GM19467 (cell line): ENCODE data around the gene INSR.

Experiments used
- ATAC-seq: cut with Tn5 transposase; IDR thresholded peaks from one replicate; pipeline ENCODE4 v1.9.1; 2021; ENCODE audit warnings: mild to moderate bottlenecking, moderate library complexity; ENCODE audit not compliant: unreplicated experiment

The INSR gene

DNA sequence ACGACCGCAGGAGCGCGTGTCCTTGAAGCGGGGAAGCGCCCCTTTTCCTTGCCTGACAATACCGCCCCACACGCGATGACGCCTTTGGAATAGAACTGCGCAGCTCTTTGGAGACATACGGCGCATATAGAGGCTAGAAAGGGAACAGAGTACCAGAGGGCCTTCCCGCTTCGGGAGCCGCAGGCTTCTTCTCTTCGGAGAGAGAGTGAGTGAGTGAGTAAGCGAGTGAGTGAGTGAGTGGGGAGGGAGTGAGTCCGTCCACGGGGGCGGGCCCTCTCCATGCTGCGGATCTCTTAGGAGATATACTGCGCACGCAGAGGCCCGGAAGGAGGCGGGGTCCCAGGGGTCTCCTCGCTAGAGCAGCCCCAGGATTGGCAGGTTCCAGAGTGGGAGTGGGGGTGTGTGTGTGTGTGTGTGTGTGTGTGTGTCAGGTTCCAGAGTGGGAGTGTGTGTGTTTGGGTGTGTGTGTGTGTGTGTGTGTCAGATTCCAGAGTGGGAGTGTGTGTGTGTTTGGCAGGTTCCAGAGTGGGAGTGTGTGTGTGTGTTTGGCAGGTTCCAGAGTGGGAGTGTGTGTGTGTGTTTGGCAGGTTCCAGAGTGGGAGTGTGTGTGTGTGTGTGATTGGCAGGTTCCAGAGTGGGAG is 97.0 kb downstream of the INSR start:
- ATAC-seq, result peak; percentile 39

DNA sequence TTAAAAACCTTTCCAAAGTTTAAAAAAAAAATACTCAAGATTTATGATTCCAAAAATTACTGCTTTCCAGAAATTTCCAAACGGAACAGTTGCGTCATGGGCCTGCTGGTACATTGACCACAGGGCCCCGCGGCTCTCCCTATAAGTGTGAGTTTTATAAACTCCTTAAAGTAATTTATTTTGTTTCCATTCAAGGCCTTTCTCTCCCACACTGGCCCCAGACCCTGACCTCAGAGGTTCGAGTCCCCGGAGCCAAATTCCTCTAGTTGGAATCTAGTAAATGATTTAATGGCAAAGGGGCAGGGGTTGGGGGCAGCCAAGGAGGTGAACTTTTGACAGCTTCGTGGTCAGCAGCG is 97.5 kb downstream of the INSR start:
- no peak for ATAC-seq

DNA sequence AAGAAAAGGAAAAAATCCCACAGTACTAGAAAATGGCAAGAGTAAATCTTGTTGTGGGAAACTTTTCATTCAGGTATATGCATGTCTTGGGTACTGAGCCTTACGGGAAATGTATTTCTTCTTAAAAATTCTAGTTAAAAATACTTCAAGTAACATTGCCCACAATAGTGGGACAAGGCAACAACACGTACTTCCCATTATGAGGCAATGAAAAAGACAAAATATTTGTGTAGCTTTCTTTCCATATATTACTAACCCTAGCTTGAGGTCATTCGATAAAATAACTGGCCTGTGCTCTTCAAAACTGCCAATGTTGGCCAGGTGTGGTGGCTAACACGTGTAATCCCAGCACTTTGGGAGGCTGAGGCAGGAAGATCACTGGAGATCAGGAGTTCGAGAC is 99.2 kb downstream of the INSR start:
- no peak for ATAC-seq

DNA sequence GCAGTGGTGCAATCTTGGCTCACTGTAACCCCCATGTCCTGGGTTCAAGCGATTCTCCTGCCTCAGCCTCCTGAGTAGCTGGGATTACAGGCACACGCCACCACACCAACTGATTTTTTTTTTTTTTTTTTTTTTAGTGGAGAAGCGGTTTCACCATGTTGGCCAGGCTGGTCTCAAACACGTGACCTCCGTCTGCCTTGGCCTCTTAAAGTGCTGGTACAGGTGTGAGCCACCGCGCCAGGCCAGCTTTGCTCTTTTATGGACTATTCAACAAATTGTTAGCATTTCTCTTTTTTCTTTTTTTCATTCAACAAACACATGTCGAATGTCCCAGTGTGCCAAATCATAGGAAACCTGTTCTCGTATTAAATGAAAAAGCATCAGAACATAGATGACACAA is 99.6 kb downstream of the INSR start:
- ATAC-seq, result no peak

DNA sequence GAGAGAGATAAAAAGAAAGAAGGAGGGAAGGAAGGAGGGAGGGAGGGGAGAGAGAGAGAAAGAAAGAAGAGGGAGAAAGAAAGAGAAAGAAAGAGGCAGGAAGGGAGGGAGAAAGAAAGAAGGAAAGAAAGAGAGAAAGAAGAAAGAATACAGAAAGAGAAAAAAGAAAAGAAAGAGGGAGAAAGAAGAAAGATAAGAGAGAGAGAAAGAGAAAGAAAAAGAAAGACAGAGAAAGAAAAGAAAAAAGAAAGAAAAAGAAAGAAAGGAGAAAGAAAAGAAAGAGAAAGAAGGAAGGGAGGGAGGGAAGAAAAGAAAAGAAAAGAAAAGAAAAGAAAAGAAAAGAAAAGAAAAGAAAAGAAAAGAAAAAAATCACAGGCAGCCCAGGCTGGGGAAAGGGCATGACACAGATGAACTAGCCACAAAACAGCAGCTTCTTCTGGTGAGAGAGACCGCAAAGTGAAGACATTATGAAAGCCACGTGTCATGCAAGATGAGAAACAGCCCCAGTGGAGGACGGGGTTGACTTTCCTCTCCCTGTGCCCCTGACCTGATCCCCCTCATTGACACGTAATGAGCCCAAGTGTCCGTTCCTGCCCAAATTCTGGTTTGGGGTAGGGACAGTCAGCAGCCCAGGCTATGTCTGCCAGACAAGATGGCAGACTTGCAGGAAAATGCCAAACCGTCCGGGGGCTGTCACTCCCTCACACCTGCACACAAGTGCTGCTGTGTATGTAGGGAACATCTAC is 102.1 kb downstream of the INSR start:
- ATAC-seq, result no peak

DNA sequence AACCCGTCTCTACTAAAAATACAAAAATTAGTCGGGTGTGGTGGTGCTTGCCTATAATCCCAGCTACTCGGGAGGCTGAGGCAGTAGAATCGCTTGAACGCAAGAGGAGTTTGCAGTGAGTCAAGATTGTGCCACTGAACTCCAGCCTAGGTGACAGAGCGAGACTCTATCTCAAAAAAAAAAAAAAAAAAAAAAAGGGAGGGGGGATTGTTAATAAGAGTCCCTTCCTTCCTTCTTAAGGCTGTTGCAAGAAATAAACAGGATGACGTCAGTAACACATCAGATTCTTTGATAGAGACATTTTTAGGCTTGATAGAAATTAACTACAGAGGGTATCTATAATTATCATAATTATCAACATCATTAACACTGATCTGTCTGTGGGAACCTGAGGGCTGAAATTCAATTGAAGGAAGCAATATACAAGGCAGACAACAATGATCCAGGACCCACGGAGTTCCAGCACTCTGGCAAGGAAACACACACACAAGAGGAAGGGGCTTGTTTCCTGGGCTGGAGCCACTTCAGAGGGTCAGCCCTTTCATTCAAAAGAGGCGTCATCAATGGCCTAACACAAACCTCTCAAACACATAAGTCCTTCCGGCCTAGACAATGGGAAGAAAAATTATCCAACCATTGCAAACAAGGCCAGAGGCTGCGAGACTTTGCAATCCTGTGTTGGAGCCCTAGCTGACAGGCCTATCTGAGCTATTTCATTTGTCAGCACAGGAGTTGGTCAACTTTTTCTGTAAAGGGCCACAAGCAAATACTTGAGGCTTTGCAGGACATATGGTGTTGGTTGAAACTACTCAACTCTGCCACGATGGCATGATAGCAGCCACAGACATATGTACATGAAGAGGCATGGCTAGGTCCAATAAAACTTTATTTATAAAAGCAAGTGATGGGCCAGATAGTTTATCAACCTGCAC is 105.2 kb downstream of the INSR start:
- ATAC-seq, result no peak

DNA sequence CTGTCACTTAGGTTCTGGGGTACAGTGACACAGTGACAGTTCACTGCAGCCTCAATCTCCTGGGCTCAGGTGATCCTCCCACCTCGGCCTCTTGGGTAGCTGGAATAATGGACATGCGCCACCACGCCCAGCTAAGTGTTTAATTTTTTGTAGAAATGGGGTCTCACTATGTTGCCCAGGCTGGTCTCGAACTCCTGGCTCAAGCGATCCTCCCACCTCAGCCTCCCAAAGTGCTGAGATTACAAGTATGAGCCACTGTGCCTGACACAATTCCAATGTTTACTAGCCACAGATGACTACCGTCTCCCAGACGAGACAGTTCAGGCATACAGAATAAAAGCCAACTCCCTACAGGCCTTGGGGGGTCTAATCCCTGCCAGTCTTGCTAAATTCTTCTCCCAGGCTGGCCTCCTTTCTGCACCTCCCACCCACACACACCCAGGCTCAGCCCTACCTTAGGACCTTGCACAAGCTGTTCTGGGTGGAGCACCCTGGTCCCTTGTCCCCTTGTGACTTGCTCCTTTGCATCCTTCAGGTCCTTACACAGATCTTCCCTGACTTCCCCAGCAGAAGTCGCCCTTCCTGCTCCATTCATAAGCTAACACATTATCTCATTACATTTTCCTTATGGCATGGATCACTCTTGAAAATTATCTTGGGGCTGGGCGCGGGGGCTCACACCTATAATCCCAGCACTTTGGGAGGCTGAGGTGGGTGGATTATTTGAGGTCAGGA is 106.4 kb downstream of the INSR start:
- no peak for ATAC-seq

DNA sequence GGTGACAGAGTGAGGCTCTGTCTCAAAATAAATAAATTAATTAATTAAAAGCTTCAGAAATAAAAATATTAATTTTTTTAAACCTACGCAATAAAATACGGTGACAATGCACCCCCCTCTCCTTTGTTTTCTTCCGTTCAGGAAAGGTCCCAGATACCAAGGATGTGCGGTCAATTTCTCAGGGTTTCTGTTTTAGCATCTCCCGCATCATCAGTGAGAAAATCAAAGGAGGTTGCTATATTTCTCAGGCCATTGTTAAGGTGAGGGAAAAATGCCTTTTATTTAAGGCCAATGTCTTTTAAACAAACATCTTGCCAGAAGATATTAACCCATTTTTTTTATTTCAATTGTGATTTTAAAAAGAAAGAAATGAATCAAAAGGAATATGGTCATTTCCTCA is 111.7 kb downstream of the INSR start:
- no peak for ATAC-seq

DNA sequence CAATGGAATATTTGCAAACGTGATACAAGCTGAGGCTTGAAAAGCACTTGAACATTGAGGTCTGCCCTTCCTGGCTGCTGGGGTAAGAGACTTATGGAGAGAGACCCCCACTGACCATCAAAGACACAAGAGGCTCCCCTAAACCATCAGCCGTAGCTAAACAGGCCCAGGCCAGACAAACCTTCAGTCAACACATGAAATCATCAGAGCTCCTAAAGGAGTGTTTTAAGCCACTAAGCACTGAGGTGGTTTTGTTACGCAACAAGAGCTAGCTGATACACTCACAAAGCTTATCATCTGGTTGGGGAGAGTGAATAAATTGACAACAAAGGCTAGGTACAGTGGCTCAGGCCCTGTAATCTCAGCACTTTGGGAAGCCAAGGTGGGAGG is 114.3 kb downstream of the INSR start:
- no peak for ATAC-seq

DNA sequence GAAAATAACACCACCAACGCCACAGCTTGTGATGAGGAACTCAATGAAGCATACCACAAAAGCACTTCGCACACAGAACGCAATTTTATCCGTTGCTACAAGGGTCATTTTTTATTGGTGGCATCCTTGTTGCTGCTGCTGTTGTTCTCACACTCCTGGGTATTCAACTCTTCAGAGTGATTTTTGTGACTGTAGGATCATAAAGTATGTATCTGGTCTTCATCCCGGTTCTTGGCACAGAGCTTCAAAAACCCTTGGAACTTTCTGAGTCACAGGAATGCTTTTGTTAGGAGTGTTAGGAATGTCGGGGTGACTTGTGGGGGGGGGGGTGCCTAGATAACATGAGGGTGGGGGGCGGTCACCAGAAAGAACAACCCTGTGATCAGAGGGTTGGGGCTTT is 116.3 kb downstream of the INSR start:
- no peak for ATAC-seq

DNA sequence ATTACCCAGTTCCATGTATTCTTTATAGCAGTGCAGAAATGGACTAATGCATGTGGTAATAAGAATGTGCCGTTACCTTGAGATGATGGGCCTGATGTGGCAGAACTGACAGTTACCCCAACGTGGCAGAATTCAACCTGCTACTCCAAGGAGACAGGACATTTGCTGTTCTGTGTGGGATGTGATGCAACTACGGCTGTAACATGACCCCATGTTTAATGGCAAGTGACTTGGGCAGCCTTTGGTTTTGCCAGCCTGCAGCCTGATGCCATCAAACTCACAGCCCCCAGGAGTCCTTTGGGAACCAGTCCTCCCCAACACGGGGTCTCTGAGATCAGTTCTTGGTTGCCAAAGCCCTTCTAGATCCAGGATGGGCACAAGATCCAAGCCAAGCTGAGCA is 117.4 kb downstream of the INSR start:
- no peak for ATAC-seq

DNA sequence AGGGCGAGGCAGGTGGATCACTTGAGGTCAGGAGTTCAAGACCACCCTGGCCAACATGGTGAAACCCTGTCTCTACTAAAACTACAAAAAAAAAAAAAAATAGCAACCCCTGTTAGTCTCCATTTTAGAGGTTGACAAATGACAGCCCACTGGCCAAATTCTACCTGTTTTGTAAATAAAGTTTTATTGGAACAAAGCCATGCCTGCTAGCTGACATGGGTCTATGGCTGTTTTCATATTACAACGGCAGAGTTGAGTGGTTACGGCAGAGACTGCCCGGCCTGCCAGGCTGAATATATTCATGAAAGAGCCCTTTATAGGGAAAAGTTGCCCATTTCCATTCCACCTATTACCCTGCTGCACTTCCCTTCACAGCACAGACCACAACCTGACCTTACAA is 121.4 kb downstream of the INSR start:
- ATAC-seq, result no peak

DNA sequence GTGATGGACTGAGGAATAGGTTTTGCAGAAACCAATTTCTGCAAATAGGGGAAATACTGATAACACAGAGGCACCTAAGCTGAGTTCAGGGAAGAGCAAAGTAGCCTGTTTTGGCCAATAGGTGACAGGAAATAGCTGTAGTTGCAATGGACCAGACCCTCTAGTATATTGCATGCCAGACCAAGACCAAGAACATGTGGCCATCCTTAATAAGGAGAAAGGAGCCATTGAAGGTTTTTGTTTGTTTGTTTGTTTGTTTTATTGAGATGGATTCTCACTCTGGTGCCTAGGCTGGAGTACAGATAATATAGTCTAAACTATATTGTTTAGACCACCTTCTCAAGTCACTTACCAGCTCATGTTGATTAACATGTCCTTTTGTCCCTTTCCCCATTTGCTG is 123.2 kb downstream of the INSR start:
- no peak for ATAC-seq

DNA sequence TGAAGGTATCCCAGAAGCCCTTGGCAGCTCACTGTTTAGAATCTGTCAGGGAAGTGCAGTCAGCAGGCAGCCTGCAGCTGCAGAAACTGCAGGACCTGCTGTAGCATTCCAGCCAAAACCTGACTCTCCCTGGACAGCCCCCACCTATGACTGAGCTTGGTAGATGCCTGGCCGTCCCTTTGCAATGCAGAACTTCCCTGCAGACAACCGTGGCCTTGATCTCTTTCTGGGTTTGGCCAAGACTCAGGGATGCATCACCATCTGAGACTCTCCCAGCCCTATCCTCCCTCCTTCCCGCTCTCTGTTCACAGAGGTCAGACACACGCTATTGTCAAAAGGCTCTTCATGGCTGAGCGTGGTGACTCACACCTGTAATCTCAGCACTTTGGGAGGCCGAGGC is 125.3 kb downstream of the INSR start:
- no peak for ATAC-seq

DNA sequence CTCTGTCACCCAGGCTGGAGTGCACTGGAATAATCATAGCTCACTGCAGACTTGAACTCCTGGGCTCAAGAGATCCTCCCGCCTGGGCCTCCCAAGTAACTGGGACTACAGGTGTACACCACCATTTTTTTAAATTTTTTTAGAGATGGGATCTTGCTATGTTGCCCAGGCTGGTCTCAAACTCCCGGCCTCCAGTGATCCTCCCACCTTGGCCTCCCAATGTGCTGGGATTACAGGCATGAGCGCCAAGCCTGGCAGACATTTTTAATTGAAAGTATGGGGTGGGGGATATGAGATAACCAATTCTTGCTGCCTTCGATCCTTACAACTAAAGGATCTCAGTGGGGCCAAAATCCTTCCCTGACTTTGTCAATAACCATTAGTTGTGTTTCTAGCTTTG is 132.9 kb downstream of the INSR start:
- no peak for ATAC-seq

DNA sequence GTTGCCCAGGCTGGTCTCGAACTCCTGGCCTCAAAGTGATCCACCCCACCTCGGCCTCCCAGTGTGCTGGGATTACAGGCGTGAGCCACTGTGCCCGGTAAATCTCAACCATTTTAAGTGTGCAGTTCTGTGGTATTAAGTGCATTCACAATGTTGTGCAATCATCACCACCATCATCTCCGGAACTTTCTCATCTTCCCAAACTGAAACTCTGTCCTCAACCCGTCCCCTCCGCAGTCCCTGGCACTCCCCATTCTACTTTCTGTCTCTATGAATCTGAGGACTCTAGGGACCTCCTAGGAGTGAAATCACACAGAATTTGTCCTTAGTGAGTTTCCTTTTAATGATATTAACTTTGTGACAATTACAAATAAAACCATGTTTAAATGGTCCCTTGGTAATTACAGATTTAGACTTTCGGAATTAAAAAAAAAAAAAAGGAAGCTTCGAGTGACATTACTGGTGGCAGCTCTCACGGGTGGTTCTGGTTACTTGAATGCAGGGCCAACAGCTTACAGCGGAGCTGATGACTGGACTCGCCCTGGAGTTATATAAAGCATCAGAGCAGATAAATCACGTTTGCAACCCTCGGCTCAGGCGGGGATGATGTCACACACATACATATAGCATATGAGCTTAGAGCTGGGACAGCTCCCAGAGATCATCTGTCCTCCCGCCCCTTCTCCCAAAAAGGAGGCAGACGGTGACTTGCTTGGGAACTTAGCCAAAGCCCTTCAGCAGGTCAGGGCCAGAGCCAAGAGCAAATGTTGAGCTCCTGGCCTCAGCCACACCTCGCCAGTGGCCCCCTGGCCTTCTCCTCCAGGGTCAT is 134.9 kb downstream of the INSR start:
- ATAC-seq, result no peak

DNA sequence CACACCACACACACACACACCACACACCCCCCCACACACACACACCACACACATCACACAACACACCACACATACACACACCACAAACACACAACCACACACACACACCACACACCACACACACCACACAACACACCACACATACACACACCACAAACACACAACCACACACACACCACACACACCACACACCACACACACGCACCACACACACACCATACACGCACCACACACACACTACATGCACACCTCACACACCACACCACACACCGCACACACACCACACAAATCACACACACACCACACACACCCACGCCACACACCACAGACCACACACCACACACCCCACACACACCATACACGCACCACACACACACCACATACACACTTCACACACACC is 141.2 kb downstream of the INSR start:
- no peak for ATAC-seq

DNA sequence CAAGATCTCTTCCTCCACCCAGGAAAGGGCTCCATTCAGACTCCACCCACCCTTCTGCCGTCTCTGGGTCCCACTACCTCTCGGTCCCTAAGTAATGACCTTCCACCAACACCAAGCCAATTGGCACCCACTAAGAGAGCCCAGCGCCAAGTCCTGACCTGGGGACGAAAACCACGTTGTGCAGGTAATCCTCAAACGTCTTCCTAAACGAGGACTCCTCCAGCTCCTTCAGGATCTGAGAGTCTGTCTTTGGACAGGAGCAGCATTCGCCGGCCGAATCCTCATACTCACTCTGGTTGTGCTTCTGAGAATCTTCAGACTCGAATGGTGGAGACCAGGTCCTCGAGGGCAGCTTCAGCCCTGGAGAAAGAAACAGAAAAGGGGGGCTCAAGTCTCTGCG is 141.6 kb downstream of the INSR start:
- no peak for ATAC-seq

DNA sequence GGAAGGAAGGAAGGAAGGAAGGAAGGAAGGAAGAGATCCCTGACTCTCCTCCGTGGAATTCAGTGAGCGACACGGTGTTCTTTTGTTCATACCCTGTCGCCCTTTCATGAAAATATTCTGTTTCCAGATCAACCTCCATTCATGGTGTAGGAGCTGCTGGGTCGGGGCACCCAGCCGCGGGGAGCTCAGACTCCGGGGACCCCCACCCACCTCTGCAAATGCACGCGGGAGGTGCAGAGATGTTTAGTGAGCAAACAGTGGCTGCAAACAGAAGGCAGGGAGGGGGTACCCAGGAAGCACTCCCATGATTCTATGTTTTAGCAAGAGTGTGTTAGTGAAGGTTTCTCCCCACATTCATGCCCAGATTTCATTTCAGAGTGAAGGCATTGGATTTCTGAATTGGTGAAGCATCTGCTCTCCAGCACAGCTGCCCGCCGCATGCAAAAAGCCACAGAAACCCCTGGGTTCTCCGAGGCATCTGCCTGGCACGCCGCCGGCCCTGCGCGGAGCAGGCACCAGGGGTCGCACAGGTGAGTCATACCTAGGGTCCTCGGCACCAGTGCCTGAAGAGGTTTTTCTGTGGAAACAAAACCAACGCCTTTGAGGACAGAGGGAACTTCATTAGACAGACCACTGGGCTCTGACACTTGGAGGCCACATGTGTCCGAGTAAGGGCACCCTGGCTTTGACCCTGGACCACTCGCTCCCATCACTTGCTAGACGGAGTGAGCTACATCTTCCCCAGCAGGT is 144.1 kb downstream of the INSR start:
- ATAC-seq, result no peak
